Lung (tissue), 12 donors: ENCODE data around the gene KLHL29. TPM values are rescaled to one million over a fixed set of nuclear protein-coding genes. Genes with fewer than 3 reads are reported as not detected.

Experiments used
- ATAC-seq: fragments of 200-7000 bp; cut with Tn5 transposase; one replicate; pipeline ENCODE4 v1.9.1; 2020; ENCODE audit warnings: moderate number of reproducible peaks; ENCODE audit not compliant: insufficient read depth, low FRiP score
- DNase-seq, 3 donors: peaks; one replicate each; pipeline ENCODE4 v3.0.0-alpha.2; 2013 to 2017
- H3K27ac ChIP-seq, 2 donors: one replicate each; pipeline ENCODE4 v1.5.1; 2013; ENCODE audit warnings: mild to moderate bottlenecking in 2 of 2, moderate library complexity in 2 of 2, control low read depth in 1 of 2, inconsistent platforms in 1 of 2, low read depth in 1 of 2, low read length in 1 of 2
- H3K27me3 ChIP-seq, 3 donors: one replicate each; pipeline ENCODE4 v1.5.1; 2013; ENCODE audit warnings: low read length in 2 of 3; ENCODE audit not compliant: control insufficient read depth in 3 of 3, insufficient read depth in 3 of 3
- H3K36me3 ChIP-seq, 4 donors: one replicate each; pipeline ENCODE4 v1.5.1; 2013; ENCODE audit warnings: low read length in 4 of 4, mild to moderate bottlenecking in 1 of 4, moderate library complexity in 1 of 4; ENCODE audit not compliant: control insufficient read depth in 4 of 4, insufficient read depth in 4 of 4
- H3K4me1 ChIP-seq, 5 donors: one replicate each; pipeline ENCODE4 v1.5.1; 2013; ENCODE audit warnings: low read length in 5 of 5, mild to moderate bottlenecking in 2 of 5, moderate library complexity in 1 of 5; ENCODE audit not compliant: control insufficient read depth in 5 of 5, insufficient read depth in 5 of 5
- H3K4me3 ChIP-seq: one replicate; pipeline ENCODE4 v1.5.1; 2013; ENCODE audit warnings: mild to moderate bottlenecking, control low read depth, moderate library complexity
- H3K9ac ChIP-seq, 2 donors: one replicate each; pipeline ENCODE4 v1.5.1; 2013; ENCODE audit warnings: low read length in 2 of 2, control low read depth in 1 of 2; ENCODE audit not compliant: insufficient read depth in 1 of 2
- H3K9me3 ChIP-seq, 4 donors: one replicate each; pipeline ENCODE4 v1.5.1; 2013; ENCODE audit warnings: low read length in 3 of 4, mild to moderate bottlenecking in 1 of 4, moderate library complexity in 1 of 4; ENCODE audit not compliant: control insufficient read depth in 4 of 4, insufficient read depth in 3 of 4
- whole genome bisulfite sequencing, 2 donors: extraction: QIAGEN DNeasy Blood & Tissue Kit; methylation state at CpG; one replicate each; pipeline ENCODE4 v1.1.7; 2013; 5-methylcytosine and 5-hydroxymethylcytosine counted together
- polyA plus RNA-seq, 2 donors: library from polyadenylated mRNA; stranded (reverse); fragments of 200-250 nt; gene quantifications; one replicate each; pipeline ENCODE4 v1.2.1, GENCODE V29; 2013
- total RNA-seq, 2 donors: library from RNA; depleted of rRNA in 1 of 2; stranded (reverse); fragments of >200 nt in 1 of 2; gene quantifications; one replicate each; pipeline ENCODE4 v1.2.1, GENCODE V29; 2014 to 2021
- TF ChIP-seq, protein P1 (sequence below): IDR thresholded peaks from 2 replicates; pipeline ENCODE4 v1.5.1; 2012; ENCODE audit warnings: mild to moderate bottlenecking; ENCODE audit errors: control extremely low read depth, extremely low read depth
- donor health status: control.
- donor health status: control.
- donor health status: Bipolar disorder and iron deficiency.
- donor health status: healthy.
- donor health status: DM: yes; HTN: yes; CAD: no.

KLHL29 gene
- total and polyA plus RNA-seq, 4 donors = 2.7 to 16.2 (median 3.5) TPM

DNA sequence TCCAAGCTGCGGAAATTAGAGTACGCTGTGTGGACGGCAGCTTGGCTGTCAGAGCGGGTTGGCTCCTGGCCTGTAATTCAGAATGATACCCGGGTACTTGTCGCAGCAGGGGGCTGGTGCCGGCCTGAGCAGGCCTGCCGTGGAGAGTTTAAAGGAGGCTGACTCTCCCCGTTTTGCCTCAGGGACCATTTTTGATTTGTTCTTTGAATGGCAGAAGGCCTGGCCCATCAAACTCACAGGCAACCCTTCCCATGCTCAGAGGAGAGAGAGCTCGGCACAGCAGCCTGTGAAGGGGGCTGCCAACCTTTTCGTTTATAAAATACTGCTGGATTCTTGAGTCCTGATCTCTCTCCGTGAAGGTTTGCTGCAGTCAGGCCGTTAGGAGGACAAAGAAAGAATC is 151.3 kb downstream of the KLHL29 start:
- H3K27ac ChIP-seq = no peak overlapping the region
- H3K9ac ChIP-seq = no peak overlapping the region
- H3K36me3 ChIP-seq = no peaks in the 10 kb centered on the region
- WGBS, 2 donors = 81 to 88% methylated on average over 13 of the region's 13 CpGs
- H3K4me1 ChIP-seq = peaks cover 0 to 49% (median 18%) of the 10 kb centered on the region in 5 donors
- no peaks in the 10 kb centered on the region for H3K9me3 ChIP-seq
- no peak overlapping the region for H3K4me3 ChIP-seq
- ATAC-seq (no peak), DNase-seq (no peak)
- TF ChIP-seq, protein P1, sequence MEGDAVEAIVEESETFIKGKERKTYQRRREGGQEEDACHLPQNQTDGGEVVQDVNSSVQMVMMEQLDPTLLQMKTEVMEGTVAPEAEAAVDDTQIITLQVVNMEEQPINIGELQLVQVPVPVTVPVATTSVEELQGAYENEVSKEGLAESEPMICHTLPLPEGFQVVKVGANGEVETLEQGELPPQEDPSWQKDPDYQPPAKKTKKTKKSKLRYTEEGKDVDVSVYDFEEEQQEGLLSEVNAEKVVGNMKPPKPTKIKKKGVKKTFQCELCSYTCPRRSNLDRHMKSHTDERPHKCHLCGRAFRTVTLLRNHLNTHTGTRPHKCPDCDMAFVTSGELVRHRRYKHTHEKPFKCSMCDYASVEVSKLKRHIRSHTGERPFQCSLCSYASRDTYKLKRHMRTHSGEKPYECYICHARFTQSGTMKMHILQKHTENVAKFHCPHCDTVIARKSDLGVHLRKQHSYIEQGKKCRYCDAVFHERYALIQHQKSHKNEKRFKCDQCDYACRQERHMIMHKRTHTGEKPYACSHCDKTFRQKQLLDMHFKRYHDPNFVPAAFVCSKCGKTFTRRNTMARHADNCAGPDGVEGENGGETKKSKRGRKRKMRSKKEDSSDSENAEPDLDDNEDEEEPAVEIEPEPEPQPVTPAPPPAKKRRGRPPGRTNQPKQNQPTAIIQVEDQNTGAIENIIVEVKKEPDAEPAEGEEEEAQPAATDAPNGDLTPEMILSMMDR = no peak
- H3K27me3 ChIP-seq = no peaks in the 10 kb centered on the region

DNA sequence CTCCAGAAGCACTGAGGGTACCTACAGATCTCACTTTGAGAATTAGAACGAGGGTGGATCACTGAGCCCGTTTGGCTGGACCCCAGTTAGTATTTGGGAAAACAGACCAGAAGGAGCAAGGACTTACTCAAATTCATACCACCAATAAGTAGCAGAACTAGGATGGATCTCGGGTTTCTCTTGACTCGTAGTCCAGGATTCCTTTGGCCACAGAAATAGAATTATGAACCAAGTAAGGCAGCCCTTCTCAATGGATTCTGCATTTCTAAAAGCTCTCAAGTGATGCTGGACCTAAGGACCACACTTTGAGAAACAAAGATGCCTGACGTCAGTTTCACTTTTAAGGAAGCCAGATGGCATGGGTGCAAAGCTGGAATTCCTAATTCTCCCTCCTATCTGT is 153.0 kb downstream of the KLHL29 start:
- Histone ChIP-seq H3K27me3 (no peaks in the 10 kb centered on the region), H3K4me1 (peaks cover 0 to 40% (median 9%) of the 10 kb centered on the region in 5 donors), H3K9me3 (no peaks in the 10 kb centered on the region), H3K36me3 (no peaks in the 10 kb centered on the region), H3K9ac (no peak overlapping the region), H3K4me3 (no peak overlapping the region), H3K27ac (no peak overlapping the region)
- DNase-seq (no peak), ATAC-seq (no peak)
- WGBS, 2 donors = 86 to 87% methylated on average over 5 of the region's 5 CpGs
- TF ChIP-seq, protein P1 = no peak

- Histone ChIP-seq H3K4me3 (no peak overlapping the region), H3K27ac (no peak overlapping the region), H3K4me1 (peaks cover 0 to 34% (median 8%) of the 10 kb centered on the region in 5 donors), H3K9me3 (no peaks in the 10 kb centered on the region), H3K27me3 (no peaks in the 10 kb centered on the region), H3K9ac (no peak overlapping the region), H3K36me3 (no peaks in the 10 kb centered on the region)
- no peak for ATAC-seq
- no peak for DNase-seq
- 85 to 89% methylated on average over 2 of the region's 2 CpGs for WGBS, 2 donors
- TF ChIP-seq, protein P1 = no peak
Observed at GRCh38 chr2:23538566-23538965, 153.6 kb downstream of the KLHL29 start.

- no peak overlapping the region for H3K9ac ChIP-seq
- no peak overlapping the region for H3K4me3 ChIP-seq
- 86 to 87% methylated on average over 8 of the region's 8 CpGs for WGBS, 2 donors
- no peaks in the 10 kb centered on the region for H3K9me3 ChIP-seq
- no peaks in the 10 kb centered on the region for H3K27me3 ChIP-seq
- H3K27ac ChIP-seq = no peak overlapping the region
- ATAC-seq (no peak), DNase-seq (no peak)
- TF ChIP-seq, protein P1 = no peak
- H3K36me3 ChIP-seq = no peaks in the 10 kb centered on the region
- H3K4me1 ChIP-seq = peaks cover 0 to 54% (median 19%) of the 10 kb centered on the region in 5 donors
Observed at GRCh38 chr2:23540804-23541360, 155.9 kb downstream of the KLHL29 start.
